ENCODE results near the gene GPR183. TPM values are rescaled to one million over a fixed set of nuclear protein-coding genes. Genes with fewer than 3 reads are reported as not detected.
A peak's percentile ranks its signal among the peaks of the same experiment; 100 is the strongest.

The GPR183 gene
- total RNA-seq, 3 donors from 2014 or later (not counting 1 experiment from before 2014, with no cell fraction given): 20.0 to 47.0 (median 41.1) TPM

DNA sequence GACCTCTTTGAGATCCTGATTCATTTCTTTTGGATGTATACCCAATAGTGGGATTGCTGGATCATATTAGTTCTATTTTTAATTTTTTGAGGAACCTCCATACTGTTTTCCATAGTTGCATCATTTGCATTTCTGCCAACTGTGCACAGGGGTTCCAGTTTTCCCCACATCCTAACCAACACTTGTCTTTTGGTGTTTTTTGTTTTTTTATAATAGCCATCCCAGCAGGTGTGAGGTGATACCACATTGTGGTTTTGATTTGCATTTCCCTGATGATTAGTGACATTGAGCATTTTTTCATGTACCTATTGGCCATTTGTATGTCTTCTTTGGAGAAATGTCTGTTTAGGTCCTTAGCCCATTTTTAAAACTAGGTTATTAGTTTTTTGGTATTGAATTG lies 18.8 kb upstream of the GPR183 start:
- no peak for ATAC-seq
- Histone ChIP-seq H3K27me3 (ENCODE audit: control insufficient read depth, insufficient read depth, low read length) (no peaks in the 10 kb centered on the region), H3K27ac (ENCODE audit: low read length) (no peak overlapping the region), H3K4me3 (ENCODE audit: low read length) (no peak overlapping the region), H3K36me3 (ENCODE audit: control insufficient read depth, insufficient read depth, low read length) (peaks cover 27% of the 10 kb centered on the region), H3K9me3 (ENCODE audit: control insufficient read depth, insufficient read depth, low read length) (no peaks in the 10 kb centered on the region), H3K4me1 (ENCODE audit: control insufficient read depth, insufficient read depth, low read length) (peaks cover 20% of the 10 kb centered on the region)
- TF ChIP-seq, protein P1, sequence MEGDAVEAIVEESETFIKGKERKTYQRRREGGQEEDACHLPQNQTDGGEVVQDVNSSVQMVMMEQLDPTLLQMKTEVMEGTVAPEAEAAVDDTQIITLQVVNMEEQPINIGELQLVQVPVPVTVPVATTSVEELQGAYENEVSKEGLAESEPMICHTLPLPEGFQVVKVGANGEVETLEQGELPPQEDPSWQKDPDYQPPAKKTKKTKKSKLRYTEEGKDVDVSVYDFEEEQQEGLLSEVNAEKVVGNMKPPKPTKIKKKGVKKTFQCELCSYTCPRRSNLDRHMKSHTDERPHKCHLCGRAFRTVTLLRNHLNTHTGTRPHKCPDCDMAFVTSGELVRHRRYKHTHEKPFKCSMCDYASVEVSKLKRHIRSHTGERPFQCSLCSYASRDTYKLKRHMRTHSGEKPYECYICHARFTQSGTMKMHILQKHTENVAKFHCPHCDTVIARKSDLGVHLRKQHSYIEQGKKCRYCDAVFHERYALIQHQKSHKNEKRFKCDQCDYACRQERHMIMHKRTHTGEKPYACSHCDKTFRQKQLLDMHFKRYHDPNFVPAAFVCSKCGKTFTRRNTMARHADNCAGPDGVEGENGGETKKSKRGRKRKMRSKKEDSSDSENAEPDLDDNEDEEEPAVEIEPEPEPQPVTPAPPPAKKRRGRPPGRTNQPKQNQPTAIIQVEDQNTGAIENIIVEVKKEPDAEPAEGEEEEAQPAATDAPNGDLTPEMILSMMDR (IDR thresholded peaks at IDR 0.05): no peak
- no peak overlapping the region for H3K27ac Mint-ChIP-seq
- H3K9me3 Mint-ChIP-seq: no peaks in the 10 kb centered on the region
- DNase-seq: peak in 1 of 2 donors; percentile 31
- H3K36me3 Mint-ChIP-seq: peaks cover 7% of the 10 kb centered on the region
- H3K4me3 Mint-ChIP-seq: no peak overlapping the region
- intact Hi-C loops (cut with micrococcal nuclease): no loop called here
- no peaks in the 10 kb centered on the region for H3K27me3 Mint-ChIP-seq (ENCODE audit: low read depth in 2 of 2)
- H3K4me1 Mint-ChIP-seq: peaks cover 27% of the 10 kb centered on the region in 2 donors

DNA sequence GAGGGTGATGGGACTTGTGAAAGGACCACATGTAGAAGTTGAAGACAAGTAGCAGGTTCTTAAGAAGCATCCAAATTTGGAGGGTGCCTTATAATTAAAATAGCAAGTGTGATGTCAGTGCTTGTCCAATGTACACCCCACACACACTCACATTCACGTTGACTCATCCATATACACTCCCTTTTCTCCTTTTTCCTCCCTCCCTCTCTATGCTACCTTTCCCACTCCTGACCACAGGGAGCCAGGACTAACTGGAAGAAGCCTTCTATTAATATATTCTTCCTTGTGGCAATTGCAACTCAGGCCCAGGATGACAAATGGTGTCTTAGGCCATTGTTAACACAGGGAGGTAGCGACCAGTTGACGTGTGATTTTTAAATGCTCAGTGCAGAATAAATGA lies 16.3 kb upstream of the GPR183 start:
- Mint-ChIP-seq H3K9me3 (no peaks in the 10 kb centered on the region), H3K27ac (peak overlapping the region in 1 of 2 donors; percentile 84), H3K4me3 (no peak overlapping the region), H3K4me1 (peaks cover 25 to 26% of the 10 kb centered on the region in 2 donors), H3K27me3 (ENCODE audit: low read depth in 2 of 2) (no peaks in the 10 kb centered on the region), H3K36me3 (peaks cover 7% of the 10 kb centered on the region)
- Histone ChIP-seq H3K4me3 (ENCODE audit: low read length) (no peak overlapping the region), H3K4me1 (ENCODE audit: control insufficient read depth, insufficient read depth, low read length) (peaks cover 20% of the 10 kb centered on the region), H3K27ac (ENCODE audit: low read length) (peak overlapping the region; percentile 70), H3K27me3 (ENCODE audit: control insufficient read depth, insufficient read depth, low read length) (no peaks in the 10 kb centered on the region), H3K36me3 (ENCODE audit: control insufficient read depth, insufficient read depth, low read length) (peaks cover 26% of the 10 kb centered on the region), H3K9me3 (ENCODE audit: control insufficient read depth, insufficient read depth, low read length) (no peaks in the 10 kb centered on the region)
- DNase-seq (no peak), ATAC-seq (no peak)
- TF ChIP-seq, protein P1 (IDR thresholded peaks at IDR 0.05): no peak
- 94% methylated on average over 3 of the region's 3 CpGs for WGBS (ENCODE audit: insufficient coverage)
- intact Hi-C loops (cut with micrococcal nuclease): no loop called here

DNA sequence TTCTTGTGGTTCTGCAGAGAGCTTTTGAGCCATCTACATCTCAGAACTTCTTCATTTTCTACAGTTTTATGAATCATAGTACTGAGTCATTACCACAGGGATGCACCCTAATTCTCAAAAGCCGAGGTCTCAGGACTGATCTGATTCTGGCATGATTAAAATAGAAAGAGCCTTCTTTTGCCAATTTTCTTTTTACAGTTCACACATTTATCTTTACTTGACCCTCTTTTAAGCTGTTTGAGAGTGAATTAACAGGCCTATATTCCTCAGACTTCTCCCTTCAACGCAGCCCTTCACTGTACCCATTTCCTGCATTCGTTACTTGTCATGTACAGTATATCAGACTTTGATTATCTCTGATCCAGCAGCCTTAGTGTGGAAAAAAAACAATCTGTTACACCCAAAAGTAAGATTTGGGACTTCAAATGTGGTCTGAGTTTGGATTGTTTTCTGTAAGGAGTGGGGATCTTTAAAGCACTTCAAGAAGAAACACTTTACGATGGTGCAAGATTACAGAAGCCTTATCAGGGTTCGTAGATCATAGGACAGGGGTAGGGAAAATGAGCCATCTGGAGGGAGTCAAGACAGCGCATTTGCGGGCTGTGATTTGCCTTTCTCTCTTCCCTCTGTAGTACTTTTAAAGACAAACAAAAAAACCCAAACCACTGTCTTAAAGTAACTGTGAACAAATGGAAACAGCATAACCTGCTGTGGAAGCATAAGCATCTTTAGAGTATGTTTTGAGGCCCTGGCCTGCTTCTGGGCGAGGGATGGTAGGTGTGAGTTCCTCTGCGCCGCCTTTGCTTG lies 15.3 kb upstream of the GPR183 start:
- Histone ChIP-seq H3K4me1 (ENCODE audit: control insufficient read depth, insufficient read depth, low read length) (peaks cover 20% of the 10 kb centered on the region), H3K27me3 (ENCODE audit: control insufficient read depth, insufficient read depth, low read length) (no peaks in the 10 kb centered on the region), H3K36me3 (ENCODE audit: control insufficient read depth, insufficient read depth, low read length) (peaks cover 20% of the 10 kb centered on the region), H3K9me3 (ENCODE audit: control insufficient read depth, insufficient read depth, low read length) (no peaks in the 10 kb centered on the region), H3K4me3 (ENCODE audit: low read length) (no peak overlapping the region), H3K27ac (ENCODE audit: low read length) (peak overlapping the region; percentile 70)
- ATAC-seq (peak; percentile 61 to 82 (median 81)), DNase-seq (peak in 1 of 2 donors; percentile 79)
- no peaks in the 10 kb centered on the region for H3K27me3 Mint-ChIP-seq (ENCODE audit: low read depth in 2 of 2)
- intact Hi-C loops (cut with micrococcal nuclease): no loop called here
- TF ChIP-seq, protein P1 (IDR thresholded peaks at IDR 0.05): no peak
- H3K4me3 Mint-ChIP-seq: peak overlapping the region; percentile 2
- H3K9me3 Mint-ChIP-seq: no peaks in the 10 kb centered on the region
- peak overlapping the region; percentile 60 to 84 for H3K27ac Mint-ChIP-seq
- peaks cover 7% of the 10 kb centered on the region for H3K36me3 Mint-ChIP-seq
- peaks cover 25 to 26% of the 10 kb centered on the region in 2 donors for H3K4me1 Mint-ChIP-seq
- 12% methylated on average over 8 of the region's 10 CpGs for WGBS (ENCODE audit: insufficient coverage)

Data from natural killer cell (primary cell).